Esophagus muscularis mucosa (tissue), 4 donors: ENCODE data around the gene SDHB.

Source experiments
- EP300 ChIP-seq: sonication (generic); formaldehyde crosslinking; IDR thresholded peaks from one replicate; pipeline ENCODE4 v1.6.1; 2017; ENCODE audit warnings: antibody characterized with exemption
- POLR2A ChIP-seq: fragments of 450-650 bp; IDR thresholded peaks from one replicate; pipeline ENCODE4 v1.6.1; 2017; ENCODE audit warnings: antibody characterized with exemption, moderate library complexity, mild to moderate bottlenecking, low read depth
- POLR2AphosphoS5 ChIP-seq, 2 donors: sonication (generic); formaldehyde crosslinking; IDR thresholded peaks; one replicate each; pipeline ENCODE4 v1.6.1; 2017; ENCODE audit warnings: antibody characterized with exemption in 2 of 2
- TF ChIP-seq, protein P1 (sequence below), 3 experiments: fragments of 200-600 bp in 2 of 3; fragments of 450-650 bp in 1 of 3; sonication (generic) in 2 of 3; IDR thresholded peaks; one replicate each; pipeline ENCODE4 v1.5.1; 2017 to 2019; ENCODE audit warnings: antibody characterized with exemption in 3 of 3, mild to moderate bottlenecking in 2 of 3, moderate library complexity in 1 of 3

- TF ChIP-seq, protein P1, sequence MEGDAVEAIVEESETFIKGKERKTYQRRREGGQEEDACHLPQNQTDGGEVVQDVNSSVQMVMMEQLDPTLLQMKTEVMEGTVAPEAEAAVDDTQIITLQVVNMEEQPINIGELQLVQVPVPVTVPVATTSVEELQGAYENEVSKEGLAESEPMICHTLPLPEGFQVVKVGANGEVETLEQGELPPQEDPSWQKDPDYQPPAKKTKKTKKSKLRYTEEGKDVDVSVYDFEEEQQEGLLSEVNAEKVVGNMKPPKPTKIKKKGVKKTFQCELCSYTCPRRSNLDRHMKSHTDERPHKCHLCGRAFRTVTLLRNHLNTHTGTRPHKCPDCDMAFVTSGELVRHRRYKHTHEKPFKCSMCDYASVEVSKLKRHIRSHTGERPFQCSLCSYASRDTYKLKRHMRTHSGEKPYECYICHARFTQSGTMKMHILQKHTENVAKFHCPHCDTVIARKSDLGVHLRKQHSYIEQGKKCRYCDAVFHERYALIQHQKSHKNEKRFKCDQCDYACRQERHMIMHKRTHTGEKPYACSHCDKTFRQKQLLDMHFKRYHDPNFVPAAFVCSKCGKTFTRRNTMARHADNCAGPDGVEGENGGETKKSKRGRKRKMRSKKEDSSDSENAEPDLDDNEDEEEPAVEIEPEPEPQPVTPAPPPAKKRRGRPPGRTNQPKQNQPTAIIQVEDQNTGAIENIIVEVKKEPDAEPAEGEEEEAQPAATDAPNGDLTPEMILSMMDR (IDR thresholded peaks at IDR 0.05) = no peak
- TF ChIP-seq POLR2AphosphoS5 (IDR thresholded peaks at IDR 0.05) (no peak), EP300 (no peak), POLR2A (no peak)
Measured at GRCh38 chr1:17071794-17072193, 18.0 kb upstream of the SDHB start.
